ENCODE results near the gene PLPP7.

Gene PLPP7

GRCh38 chr9:131287359-131287758, 2.2 kb upstream of the PLPP7 start:
- TF ChIP-seq CTCF (conservative IDR thresholded peaks at IDR 0.05) = no peak
- no peak for TF ChIP-seq ZFX (IDR thresholded peaks at IDR 0.05)
- H3K27ac ChIP-seq = no peak overlapping the region

- H3K27ac ChIP-seq = no peak overlapping the region
- TF ChIP-seq CTCF (conservative IDR thresholded peaks at IDR 0.05) (no peak), ZFX (IDR thresholded peaks at IDR 0.05) (no peak)
These were observed 1.3 kb upstream of the PLPP7 start for GRCh38 chr9:131288217-131288616.

- H3K27ac ChIP-seq = no peak overlapping the region
- TF ChIP-seq CTCF (conservative IDR thresholded peaks at IDR 0.05) (no peak), ZFX (IDR thresholded peaks at IDR 0.05) (no peak)
These were observed 678 bp downstream of the PLPP7 start for GRCh38 chr9:131290036-131290766.

- H3K27ac ChIP-seq = no peak overlapping the region
- TF ChIP-seq CTCF (conservative IDR thresholded peaks at IDR 0.05) (no peak), ZFX (IDR thresholded peaks at IDR 0.05) (no peak)
These were observed 1.3 kb downstream of the PLPP7 start for GRCh38 chr9:131290767-131291370.

GRCh38 chr9:131291795-131292315, 2.3 kb downstream of the PLPP7 start:
- no peak for TF ChIP-seq ZFX (IDR thresholded peaks at IDR 0.05)
- TF ChIP-seq CTCF (conservative IDR thresholded peaks at IDR 0.05) = no peak
- H3K27ac ChIP-seq = no peak overlapping the region

GRCh38 chr9:131292937-131293336, 3.4 kb downstream of the PLPP7 start:
- TF ChIP-seq CTCF (conservative IDR thresholded peaks at IDR 0.05) (no peak), ZFX (IDR thresholded peaks at IDR 0.05) (no peak)
- H3K27ac ChIP-seq = no peak overlapping the region

GRCh38 chr9:131296460-131296859, 6.9 kb downstream of the PLPP7 start:
- no peak overlapping the region for H3K27ac ChIP-seq
- no peak for TF ChIP-seq ZFX (IDR thresholded peaks at IDR 0.05)
- TF ChIP-seq CTCF (conservative IDR thresholded peaks at IDR 0.05) = no peak

All from C4-2B (cell line).